Heart left ventricle (tissue), 13 donors: ENCODE measurements around the gene BACH2.

Experiments
- POLR2A ChIP-seq, 2 donors: fragments of 450-650 bp; IDR thresholded peaks; one replicate each; pipeline ENCODE4 v1.6.1; 2017; ENCODE audit warnings: antibody characterized with exemption in 2 of 2, mild to moderate bottlenecking in 2 of 2, moderate library complexity in 2 of 2
- TF ChIP-seq, protein P1 (sequence below), 12 donors: fragments of 200-600 bp; sonication (generic) in 4 of 12; IDR thresholded peaks; one replicate each; pipeline versions ENCODE4 v1.5.0 to v1.8.0; 2018 to 2022; ENCODE audit warnings: antibody characterized with exemption in 12 of 12, mild to moderate bottlenecking in 5 of 12
- donor health status: ischemic (EF 13 %, LVEDD 7.1; RV severe dilation, severe dysfunction).
- donor health status: DM: no; HTN: yes; CAD: no.
- donor health status: DM: no; HTN: no; CAD: no.
- donor health status: ischemic (EF 25% LVEDD 6.9; RV normal size, moderate dysfunction).
- donor health status: ischemic (EF 25% LVEDD 5.7; RV mildly dilated, moderate dysfunction).
- donor health status: ischemic (EF 35%, LVEDD 5.7; RV mildly dilated, moderate dysfunction).
- donor health status: nonischemic (EF 11% LVEDD 7.7; RV severe dilation, severe dysfunction).
- donor health status: DM: yes; HTN: yes; CAD: no.
- donor health status: PGD.
- donor health status: ischemic (EF 29% LVEDD 5.4; RV normal size, mild dysfunction).
- donor health status: nonischemic (EF 23%, LVEDD 6.1; RV moderate dilation, normal function).

GRCh38 chr6:89887452-89888137 lies 409.0 kb downstream of the BACH2 start:
- TF ChIP-seq, protein P1, sequence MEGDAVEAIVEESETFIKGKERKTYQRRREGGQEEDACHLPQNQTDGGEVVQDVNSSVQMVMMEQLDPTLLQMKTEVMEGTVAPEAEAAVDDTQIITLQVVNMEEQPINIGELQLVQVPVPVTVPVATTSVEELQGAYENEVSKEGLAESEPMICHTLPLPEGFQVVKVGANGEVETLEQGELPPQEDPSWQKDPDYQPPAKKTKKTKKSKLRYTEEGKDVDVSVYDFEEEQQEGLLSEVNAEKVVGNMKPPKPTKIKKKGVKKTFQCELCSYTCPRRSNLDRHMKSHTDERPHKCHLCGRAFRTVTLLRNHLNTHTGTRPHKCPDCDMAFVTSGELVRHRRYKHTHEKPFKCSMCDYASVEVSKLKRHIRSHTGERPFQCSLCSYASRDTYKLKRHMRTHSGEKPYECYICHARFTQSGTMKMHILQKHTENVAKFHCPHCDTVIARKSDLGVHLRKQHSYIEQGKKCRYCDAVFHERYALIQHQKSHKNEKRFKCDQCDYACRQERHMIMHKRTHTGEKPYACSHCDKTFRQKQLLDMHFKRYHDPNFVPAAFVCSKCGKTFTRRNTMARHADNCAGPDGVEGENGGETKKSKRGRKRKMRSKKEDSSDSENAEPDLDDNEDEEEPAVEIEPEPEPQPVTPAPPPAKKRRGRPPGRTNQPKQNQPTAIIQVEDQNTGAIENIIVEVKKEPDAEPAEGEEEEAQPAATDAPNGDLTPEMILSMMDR (IDR thresholded peaks at IDR 0.05), result no peak
- TF ChIP-seq POLR2A (IDR thresholded peaks at IDR 0.05), result no peak
